Mesendoderm (in vitro differentiated cells): ENCODE results near the gene FAM221A.

Experiments used
- DNase-seq: peaks from one replicate; pipeline ENCODE4 v3.0.0; 2013
- H2AK5ac ChIP-seq: 2 replicates; pipeline ENCODE4 v1.6.1; 2013; ENCODE audit warnings: low read length, inconsistent platforms
- H2BK120ac ChIP-seq: 2 replicates; pipeline ENCODE4 v1.6.1; 2013; ENCODE audit warnings: low read depth, mild to moderate bottlenecking, low read length, moderate library complexity, mixed read lengths
- H2BK15ac ChIP-seq: replicated peaks from 2 replicates; pipeline ENCODE4 v1.6.1; 2013; ENCODE audit warnings: low read depth, mild to moderate bottlenecking, moderate library complexity
- H2BK5ac ChIP-seq: 2 replicates; pipeline ENCODE4 v1.6.1; 2013; ENCODE audit warnings: low read length, inconsistent platforms
- H3K18ac ChIP-seq: 2 replicates; pipeline ENCODE4 v1.6.1; 2013; ENCODE audit warnings: mild to moderate bottlenecking, low read length, mixed read lengths
- H3K23ac ChIP-seq: one replicate; pipeline ENCODE4 v1.6.1; 2013; ENCODE audit warnings: low read length
- H3K27ac ChIP-seq: 2 replicates; pipeline ENCODE4 v1.5.1; 2013; ENCODE audit warnings: low read depth, mild to moderate bottlenecking, inconsistent platforms, low read length, moderate library complexity
- H3K27me3 ChIP-seq: 2 replicates; pipeline ENCODE4 v1.6.1; 2013; ENCODE audit warnings: low read length, control low read depth, mild to moderate bottlenecking, inconsistent platforms; ENCODE audit not compliant: insufficient read depth, poor library complexity
- H3K36me3 ChIP-seq: 2 replicates; pipeline ENCODE4 v1.6.1; 2013; ENCODE audit warnings: low read length, inconsistent platforms; ENCODE audit not compliant: control insufficient read depth, insufficient read depth
- H3K4ac ChIP-seq: one replicate; pipeline ENCODE4 v1.6.1; 2013; ENCODE audit warnings: low read depth, mild to moderate bottlenecking, low read length, moderate library complexity
- H3K4me1 ChIP-seq: 2 replicates; pipeline ENCODE4 v1.6.1; 2013; ENCODE audit warnings: low read depth, low read length, inconsistent platforms; ENCODE audit not compliant: control insufficient read depth
- H3K4me2 ChIP-seq: 2 replicates; pipeline ENCODE4 v1.6.1; 2013; ENCODE audit warnings: low read length
- H3K4me3 ChIP-seq: 2 replicates; pipeline ENCODE4 v1.5.1; 2013; ENCODE audit warnings: mild to moderate bottlenecking, low read length
- H3K56ac ChIP-seq: one replicate; pipeline ENCODE4 v1.6.1; 2013; ENCODE audit warnings: low read length
- H3K79me1 ChIP-seq: 2 replicates; pipeline ENCODE4 v1.6.1; 2013; ENCODE audit warnings: low read length, inconsistent platforms
- H3K79me2 ChIP-seq: 2 replicates; pipeline ENCODE4 v1.6.1; 2013; ENCODE audit warnings: mild to moderate bottlenecking, low read length; ENCODE audit not compliant: control insufficient read depth, insufficient read depth
- H3K9ac ChIP-seq: 2 replicates; pipeline ENCODE4 v1.6.1; 2013; ENCODE audit warnings: low read length, inconsistent platforms
- H4K5ac ChIP-seq: one replicate; pipeline ENCODE4 v1.6.1; 2013; ENCODE audit warnings: low read length
- H4K8ac ChIP-seq: one replicate; pipeline ENCODE4 v1.6.1; 2013; ENCODE audit warnings: low read depth, mild to moderate bottlenecking, control low read depth, low read length, moderate library complexity
- WGBS: extraction: QIAGEN DNeasy Blood & Tissue Kit; methylation state at CpG from one replicate; pipeline ENCODE4 v1.1.7; 2013; ENCODE audit warnings: low lambda C conversion rate, missing lambda C conversion rate; ENCODE audit not compliant: insufficient coverage; ENCODE audit errors: extremely low coverage; 5-methylcytosine and 5-hydroxymethylcytosine counted together

FAM221A gene

DNA sequence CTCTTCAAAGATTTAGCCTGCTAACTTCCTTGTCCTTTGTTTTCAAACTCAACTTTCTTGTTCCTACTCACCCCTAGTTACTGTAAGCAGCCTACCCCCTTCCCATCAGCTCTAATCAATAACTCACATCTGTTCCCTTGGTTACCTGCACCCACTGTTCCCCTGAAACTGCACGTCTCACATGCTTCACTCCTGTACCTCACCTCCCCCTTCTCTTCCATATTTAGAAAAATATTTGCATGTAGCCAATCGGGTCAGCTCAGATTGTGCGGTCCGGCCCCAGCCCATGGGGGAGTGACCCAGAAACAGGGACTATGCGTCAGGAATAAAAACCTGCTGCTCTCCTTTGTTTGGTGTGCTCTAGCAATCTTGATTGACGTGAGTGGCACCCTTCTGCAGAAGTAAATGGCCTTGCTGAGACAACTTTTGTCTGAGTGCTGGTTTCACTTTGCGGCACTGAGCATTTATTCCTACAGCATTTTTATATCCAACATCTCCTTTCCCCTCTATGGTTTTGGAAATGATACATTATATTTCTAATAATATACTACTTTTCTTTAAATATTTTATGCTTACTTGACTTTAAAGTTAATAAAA lies 21.1 kb upstream of the FAM221A start:
- Histone ChIP-seq H3K23ac (no peak overlapping the region), H3K27me3 (no peaks in the 10 kb centered on the region), H3K79me1 (no peaks in the 10 kb centered on the region), H2BK120ac (no peak overlapping the region), H3K18ac (no peak overlapping the region), H2BK15ac (no peak overlapping the region), H3K4ac (no peak overlapping the region), H3K4me3 (no peak overlapping the region), H4K5ac (no peak overlapping the region), H2BK5ac (no peak overlapping the region), H3K27ac (no peak overlapping the region), H3K4me1 (no peaks in the 10 kb centered on the region), H3K36me3 (no peaks in the 10 kb centered on the region), H2AK5ac (no peak overlapping the region), H3K4me2 (no peak overlapping the region), H4K8ac (no peak overlapping the region), H3K79me2 (no peaks in the 10 kb centered on the region), H3K56ac (no peak overlapping the region), H3K9ac (no peak overlapping the region)
- no CpG with 5 or more reads among the region's 7 CpGs for WGBS
- no peak for DNase-seq

DNA sequence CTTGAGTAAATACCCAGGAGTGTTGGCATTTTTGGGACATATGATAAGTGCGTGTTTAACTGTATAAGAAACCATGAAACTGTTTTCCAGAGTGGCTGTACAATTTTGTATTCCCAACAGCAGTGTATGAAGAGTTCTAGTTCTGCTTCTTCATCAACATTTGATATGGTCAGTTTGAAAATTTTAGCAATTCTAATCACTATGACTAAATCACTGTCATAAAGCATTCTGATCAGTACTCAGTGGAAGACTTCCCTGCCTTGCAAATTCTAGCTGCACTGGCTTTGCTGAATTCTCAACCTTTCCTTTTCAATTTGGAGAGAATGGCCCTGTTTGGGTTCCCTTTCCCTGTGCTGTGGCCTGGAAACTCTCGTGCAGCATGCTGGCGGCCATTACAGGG lies 18.6 kb upstream of the FAM221A start:
- Histone ChIP-seq H4K8ac (no peak overlapping the region), H3K56ac (no peak overlapping the region), H3K4me3 (no peak overlapping the region), H3K9ac (no peak overlapping the region), H3K27ac (no peak overlapping the region), H3K4me1 (no peaks in the 10 kb centered on the region), H2AK5ac (no peak overlapping the region), H3K4me2 (no peak overlapping the region), H2BK5ac (no peak overlapping the region), H3K18ac (no peak overlapping the region), H3K36me3 (no peaks in the 10 kb centered on the region), H3K27me3 (no peaks in the 10 kb centered on the region), H3K79me2 (no peaks in the 10 kb centered on the region), H3K23ac (no peak overlapping the region), H2BK120ac (no peak overlapping the region), H3K79me1 (no peaks in the 10 kb centered on the region), H3K4ac (no peak overlapping the region), H2BK15ac (peak overlapping the region; percentile 8), H4K5ac (no peak overlapping the region)
- WGBS: no CpG with 5 or more reads among the region's 3 CpGs
- no peak for DNase-seq

DNA sequence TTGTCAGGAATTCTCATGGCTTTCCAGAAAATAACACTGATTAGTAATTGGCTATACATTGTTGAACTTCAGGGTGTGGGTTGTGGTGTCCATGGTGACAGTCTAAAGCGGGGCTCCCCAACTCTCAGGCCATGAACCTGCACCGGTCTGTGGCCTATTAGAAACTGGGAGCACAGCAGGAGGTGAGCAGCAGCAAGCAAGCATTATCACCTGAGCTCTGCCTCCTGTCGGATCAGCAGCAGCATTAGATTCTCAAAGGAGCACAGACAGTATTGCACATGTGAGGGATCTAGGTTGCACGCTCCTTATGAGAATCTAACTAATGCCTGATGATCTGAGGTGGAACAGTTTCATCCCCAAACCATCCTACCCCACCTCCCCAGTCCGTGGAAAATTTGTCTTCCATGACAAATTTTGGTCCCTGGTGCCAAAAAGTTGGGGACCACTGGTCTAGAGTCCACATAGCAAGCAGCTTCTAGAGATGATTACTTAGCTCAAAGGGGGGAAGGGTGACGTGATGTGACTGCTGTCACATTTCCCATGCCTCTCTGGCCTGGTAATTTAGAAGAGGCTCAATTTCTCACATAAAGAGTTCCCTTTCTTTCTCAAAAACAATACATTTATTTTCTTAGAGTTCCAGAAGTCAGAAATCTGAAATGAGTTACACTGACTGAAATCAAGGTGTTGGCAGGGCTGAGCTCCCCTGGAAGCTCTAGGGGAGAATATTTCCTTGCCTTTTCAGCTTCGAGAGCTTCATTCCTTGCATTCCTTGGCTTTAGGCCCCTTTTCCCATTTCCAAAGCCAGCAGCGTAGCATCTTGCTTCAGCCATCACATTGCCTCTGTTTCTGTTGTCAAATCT lies 17.6 kb upstream of the FAM221A start:
- peak overlapping the region; percentile 14 for H4K8ac ChIP-seq
- no peak overlapping the region for H3K56ac ChIP-seq
- H3K27me3 ChIP-seq: no peaks in the 10 kb centered on the region
- H3K4me1 ChIP-seq: no peaks in the 10 kb centered on the region
- H3K36me3 ChIP-seq: no peaks in the 10 kb centered on the region
- peak; percentile 79 for DNase-seq
- no peak overlapping the region for H3K23ac ChIP-seq
- no peak overlapping the region for H3K4me3 ChIP-seq
- H2AK5ac ChIP-seq: no peak overlapping the region
- no peak overlapping the region for H3K27ac ChIP-seq
- H2BK15ac ChIP-seq: no peak overlapping the region
- no peak overlapping the region for H2BK5ac ChIP-seq
- no peaks in the 10 kb centered on the region for H3K79me1 ChIP-seq
- H3K4me2 ChIP-seq: no peak overlapping the region
- no peak overlapping the region for H3K9ac ChIP-seq
- H3K4ac ChIP-seq: no peak overlapping the region
- no peak overlapping the region for H3K18ac ChIP-seq
- WGBS: no CpG with 5 or more reads among the region's 8 CpGs
- peak overlapping the region; percentile 67 for H2BK120ac ChIP-seq
- H4K5ac ChIP-seq: no peak overlapping the region
- H3K79me2 ChIP-seq: no peaks in the 10 kb centered on the region

DNA sequence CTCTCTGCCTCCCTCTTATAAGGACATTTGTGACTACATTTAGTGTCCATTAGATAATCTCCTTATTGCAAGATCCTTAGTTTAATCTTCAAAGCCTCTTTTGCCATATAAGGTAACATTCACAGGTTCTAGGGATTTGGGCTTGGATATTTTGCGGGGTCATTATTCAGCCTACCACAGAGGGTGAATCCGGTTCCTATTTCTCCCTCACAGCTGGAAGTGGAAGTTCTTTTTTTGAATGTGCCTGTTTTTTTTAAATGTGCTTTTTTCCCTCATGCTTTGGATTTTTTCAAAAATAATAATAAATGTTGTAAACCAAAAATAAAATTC lies 17.1 kb upstream of the FAM221A start:
- no peak overlapping the region for H3K4me3 ChIP-seq
- H3K79me2 ChIP-seq: no peaks in the 10 kb centered on the region
- no peak overlapping the region for H2BK15ac ChIP-seq
- no peak overlapping the region for H3K56ac ChIP-seq
- H2AK5ac ChIP-seq: no peak overlapping the region
- no peaks in the 10 kb centered on the region for H3K4me1 ChIP-seq
- no peak overlapping the region for H3K27ac ChIP-seq
- no CpG with 5 or more reads among the region's 2 CpGs for WGBS
- DNase-seq: no peak
- H2BK120ac ChIP-seq: no peak overlapping the region
- no peaks in the 10 kb centered on the region for H3K36me3 ChIP-seq
- H3K4me2 ChIP-seq: no peak overlapping the region
- H3K79me1 ChIP-seq: no peaks in the 10 kb centered on the region
- H3K23ac ChIP-seq: no peak overlapping the region
- H4K5ac ChIP-seq: no peak overlapping the region
- H2BK5ac ChIP-seq: no peak overlapping the region
- no peak overlapping the region for H3K4ac ChIP-seq
- no peaks in the 10 kb centered on the region for H3K27me3 ChIP-seq
- H3K18ac ChIP-seq: no peak overlapping the region
- no peak overlapping the region for H3K9ac ChIP-seq
- no peak overlapping the region for H4K8ac ChIP-seq

DNA sequence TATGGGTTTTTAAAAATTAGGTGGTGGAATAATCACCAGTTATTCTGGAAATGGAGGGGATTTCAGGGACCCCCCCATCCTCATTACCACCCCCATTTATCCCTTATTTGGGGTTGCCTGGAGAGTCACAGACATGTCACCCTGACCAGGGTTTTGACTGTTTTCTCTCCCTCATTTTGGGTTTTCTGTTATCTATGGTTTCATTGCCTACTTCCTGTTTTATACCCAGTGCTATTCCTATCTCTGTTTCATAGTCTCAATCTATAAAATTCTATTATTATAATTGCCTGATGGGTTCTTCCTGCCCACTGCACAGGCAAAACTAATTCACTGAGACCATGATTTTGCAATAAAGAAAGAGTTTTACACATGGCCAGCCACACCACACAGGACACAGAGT lies 15.9 kb upstream of the FAM221A start:
- H3K4me3 ChIP-seq: no peak overlapping the region
- no peak overlapping the region for H4K8ac ChIP-seq
- DNase-seq: no peak

DNA sequence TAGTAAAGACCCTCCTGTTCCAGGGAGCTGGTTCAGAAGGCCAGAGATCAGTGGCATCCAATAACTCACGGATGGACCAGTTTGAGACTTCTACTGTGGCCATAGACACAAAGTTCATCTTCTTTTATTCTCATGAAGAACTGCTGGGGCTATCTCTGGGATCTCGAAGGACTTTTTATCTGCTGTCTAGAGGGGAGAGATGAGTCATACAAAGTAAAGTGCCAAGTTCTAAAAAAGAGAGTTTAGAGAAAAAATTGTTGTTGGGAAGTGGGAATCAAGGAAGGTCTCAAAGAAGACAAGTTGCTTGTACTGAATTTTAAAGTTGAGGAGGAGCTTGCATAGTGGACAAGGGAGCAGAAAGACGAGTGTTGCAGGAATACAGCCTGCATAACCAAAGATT lies 8.0 kb upstream of the FAM221A start:
- Histone ChIP-seq H3K4ac (no peak overlapping the region), H4K5ac (no peak overlapping the region), H4K8ac (no peak overlapping the region), H3K27ac (no peak overlapping the region), H3K18ac (no peak overlapping the region), H2BK120ac (no peak overlapping the region), H3K79me1 (no peaks in the 10 kb centered on the region), H3K4me2 (no peak overlapping the region), H2AK5ac (no peak overlapping the region), H3K36me3 (no peaks in the 10 kb centered on the region), H3K4me1 (no peaks in the 10 kb centered on the region), H3K4me3 (no peak overlapping the region), H3K79me2 (no peaks in the 10 kb centered on the region), H2BK15ac (no peak overlapping the region), H3K23ac (no peak overlapping the region), H2BK5ac (no peak overlapping the region), H3K9ac (no peak overlapping the region), H3K56ac (no peak overlapping the region), H3K27me3 (no peaks in the 10 kb centered on the region)
- no peak for DNase-seq
- WGBS: no CpG with 5 or more reads among the region's 3 CpGs

More for the DNA sequence above, 15.9 kb upstream of the FAM221A start:
- Histone ChIP-seq H3K27me3 (no peaks in the 10 kb centered on the region), H3K4me2 (no peak overlapping the region), H3K79me1 (no peaks in the 10 kb centered on the region), H3K36me3 (no peaks in the 10 kb centered on the region), H2AK5ac (no peak overlapping the region), H2BK15ac (no peak overlapping the region), H2BK120ac (no peak overlapping the region), H3K4me1 (no peaks in the 10 kb centered on the region), H3K23ac (no peak overlapping the region), H2BK5ac (no peak overlapping the region), H3K4ac (no peak overlapping the region), H4K5ac (no peak overlapping the region), H3K79me2 (no peaks in the 10 kb centered on the region), H3K56ac (no peak overlapping the region), H3K9ac (no peak overlapping the region), H3K27ac (no peak overlapping the region), H3K18ac (no peak overlapping the region)
